Measurements from ENCODE around the gene PPHLN1.

DNA sequence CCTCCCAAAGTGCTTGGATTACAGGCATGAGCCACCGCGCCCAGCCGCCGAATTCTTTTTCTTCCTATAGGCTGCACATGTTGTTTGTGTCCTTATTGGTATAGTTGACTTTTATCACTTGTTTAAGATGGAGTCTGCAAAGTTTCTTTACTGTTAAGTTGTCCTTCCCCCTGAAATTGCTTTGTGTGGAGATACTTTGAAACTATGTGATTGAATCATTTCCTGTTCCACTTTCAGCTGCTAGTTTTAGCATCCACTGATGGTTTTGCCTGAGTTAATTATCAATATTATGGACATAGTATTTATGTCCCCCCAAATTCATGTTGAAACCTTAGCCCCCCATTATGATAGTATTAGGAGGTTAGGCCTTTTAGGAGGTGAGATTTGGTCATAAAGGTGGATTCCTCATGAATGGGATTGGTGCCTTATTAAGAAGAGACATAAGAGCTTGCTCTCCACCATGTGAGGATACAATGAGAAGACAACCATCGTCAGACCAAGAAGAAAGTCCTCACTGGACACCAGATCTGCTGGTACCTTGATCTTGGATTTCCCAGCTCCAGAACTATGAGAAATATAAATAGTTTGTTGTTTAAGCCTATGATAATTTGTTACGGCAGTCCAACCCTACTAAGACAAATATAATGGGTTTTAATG is 34.9 kb downstream of the PPHLN1 start:
- TF ChIP-seq, protein P1, sequence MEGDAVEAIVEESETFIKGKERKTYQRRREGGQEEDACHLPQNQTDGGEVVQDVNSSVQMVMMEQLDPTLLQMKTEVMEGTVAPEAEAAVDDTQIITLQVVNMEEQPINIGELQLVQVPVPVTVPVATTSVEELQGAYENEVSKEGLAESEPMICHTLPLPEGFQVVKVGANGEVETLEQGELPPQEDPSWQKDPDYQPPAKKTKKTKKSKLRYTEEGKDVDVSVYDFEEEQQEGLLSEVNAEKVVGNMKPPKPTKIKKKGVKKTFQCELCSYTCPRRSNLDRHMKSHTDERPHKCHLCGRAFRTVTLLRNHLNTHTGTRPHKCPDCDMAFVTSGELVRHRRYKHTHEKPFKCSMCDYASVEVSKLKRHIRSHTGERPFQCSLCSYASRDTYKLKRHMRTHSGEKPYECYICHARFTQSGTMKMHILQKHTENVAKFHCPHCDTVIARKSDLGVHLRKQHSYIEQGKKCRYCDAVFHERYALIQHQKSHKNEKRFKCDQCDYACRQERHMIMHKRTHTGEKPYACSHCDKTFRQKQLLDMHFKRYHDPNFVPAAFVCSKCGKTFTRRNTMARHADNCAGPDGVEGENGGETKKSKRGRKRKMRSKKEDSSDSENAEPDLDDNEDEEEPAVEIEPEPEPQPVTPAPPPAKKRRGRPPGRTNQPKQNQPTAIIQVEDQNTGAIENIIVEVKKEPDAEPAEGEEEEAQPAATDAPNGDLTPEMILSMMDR (IDR thresholded peaks at IDR 0.05): no peak
- no peak for TF ChIP-seq ZFX (IDR thresholded peaks at IDR 0.05; ENCODE audit: borderline replicate concordance)

Measured in 22Rv1 (cell line).